Head of caudate nucleus (tissue), 42 donors: ENCODE results near the gene HDLBP.
A peak's percentile ranks its signal among the peaks of the same experiment; 100 is the strongest.
"Not testable (repeated sequence)": the region's sequence is repeated elsewhere in the genome, so short reads cannot be mapped to it uniquely, and the experiment has no call there.

ENCODE experiments used
- DNase-seq, 42 donors: peaks; one replicate each; pipeline versions ENCODE4 v3.0.0 to v3.0.0-alpha.2; 2020 to 2021; ENCODE audit warnings: mixed read lengths in 7 of 42
- intact Hi-C: fragments of 100-400 bp; cut with DNase I; formaldehyde crosslinking; loops from one replicate; pipeline ENCODE4 v1.15.0; 2022

Gene HDLBP

GRCh38 chr2:241310917-241311566 lies 4.4 kb downstream of the HDLBP start:
- no peak for DNase-seq
- intact Hi-C loops: loop anchor here (10.0 kb wide), 1 partner anchor 194 kb away; the partner anchor contains the start of gene STK25

- intact Hi-C loops: loop anchor here (10.0 kb wide), 1 partner anchor 195 kb away; the partner anchor contains the start of gene STK25
- DNase-seq: no peak
Measured at GRCh38 chr2:241309684-241310117, 5.8 kb downstream of the HDLBP start.

- no peak for DNase-seq
- intact Hi-C loops: no loop called here
Measured at GRCh38 chr2:241308832-241309500, 6.5 kb downstream of the HDLBP start.

GRCh38 chr2:241308267-241308666 lies 7.2 kb downstream of the HDLBP start:
- no peak for DNase-seq
- intact Hi-C loops: no loop called here

DNA sequence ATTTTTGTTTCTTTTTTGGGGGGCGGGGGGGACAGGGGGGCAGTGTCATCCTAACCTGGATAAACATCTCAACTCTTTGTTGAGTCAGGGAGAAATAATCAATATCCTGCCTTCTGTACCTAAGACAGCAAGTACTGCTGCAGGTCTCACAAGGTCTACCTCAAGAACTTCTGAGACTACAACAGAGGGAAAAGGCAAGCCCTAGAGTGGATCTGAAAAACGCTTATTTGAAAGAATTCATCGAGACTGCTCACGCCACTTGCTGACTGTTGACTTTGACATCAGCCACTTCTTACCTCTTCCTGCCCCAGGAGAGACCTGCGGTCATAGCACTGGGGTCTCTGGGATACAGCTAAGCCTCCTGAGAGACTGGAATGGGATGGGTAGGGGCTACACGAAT lies 8.4 kb downstream of the HDLBP start:
- no peak for DNase-seq
- intact Hi-C loops: no loop called here

GRCh38 chr2:241304039-241304670 lies 11.3 kb downstream of the HDLBP start:
- intact Hi-C loops: no loop called here
- DNase-seq: no peak

DNA sequence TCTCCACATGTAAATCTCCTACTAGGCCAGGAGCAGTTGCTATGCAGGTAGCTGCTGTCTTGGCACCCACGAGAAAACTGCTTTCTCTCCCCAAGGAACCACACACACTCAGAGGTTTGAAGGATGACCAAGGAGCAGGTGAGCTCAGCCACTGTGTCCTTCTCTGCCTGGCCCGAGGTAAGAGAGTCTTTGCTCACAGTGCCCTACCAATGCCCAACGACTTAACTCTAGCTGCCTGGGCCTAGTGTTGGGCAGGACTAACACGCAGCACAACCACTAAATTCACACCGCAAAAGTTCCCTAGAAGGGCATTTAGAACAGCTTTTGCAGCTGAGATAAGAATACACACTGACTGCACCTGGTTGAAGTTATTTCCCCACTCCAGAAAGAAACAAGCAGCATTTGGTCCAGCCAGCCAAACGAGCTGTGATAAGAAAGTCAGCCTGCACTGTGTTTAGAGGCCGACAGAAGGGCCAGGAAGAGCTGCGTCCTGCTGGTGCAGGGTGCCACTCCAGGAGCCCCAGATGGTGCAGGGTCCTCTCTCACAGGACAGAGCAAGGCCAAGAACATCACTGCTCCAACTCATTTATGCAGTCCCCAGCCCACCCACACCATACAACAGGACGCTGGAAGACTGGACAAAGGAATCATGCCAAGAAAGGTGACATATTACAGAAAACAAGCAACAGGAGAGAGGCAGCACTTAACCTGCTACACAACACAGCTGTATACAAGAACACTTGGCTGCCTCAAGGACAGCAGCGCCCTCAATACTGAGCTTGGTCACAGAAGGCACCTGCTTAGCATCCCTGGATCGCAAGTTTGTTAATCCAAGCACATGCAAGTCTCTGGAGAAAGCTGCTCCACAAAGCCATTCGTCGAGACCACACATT lies 12.5 kb downstream of the HDLBP start:
- DNase-seq: no peak
- intact Hi-C loops: no loop called here

DNA sequence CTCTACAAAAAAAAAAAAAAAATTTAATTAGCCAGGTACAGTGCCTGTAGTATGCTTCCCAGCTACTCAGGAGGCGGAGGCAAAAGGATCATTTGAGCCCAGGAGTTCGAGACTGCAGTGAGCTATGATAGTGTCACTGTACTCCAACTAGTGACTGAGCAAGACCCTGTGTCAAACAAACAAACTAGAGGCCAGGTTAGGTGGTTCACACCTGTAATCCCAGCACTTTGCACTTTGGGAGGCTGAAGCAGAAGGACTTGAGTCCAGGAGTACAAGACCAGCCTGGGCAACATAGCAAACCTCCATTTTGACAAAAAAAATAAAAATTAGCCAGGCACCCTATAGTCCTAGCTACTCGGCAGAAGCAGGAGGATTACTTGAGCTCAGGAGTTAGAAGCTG lies 13.4 kb downstream of the HDLBP start:
- no peak for DNase-seq
- intact Hi-C loops: no loop called here

DNA sequence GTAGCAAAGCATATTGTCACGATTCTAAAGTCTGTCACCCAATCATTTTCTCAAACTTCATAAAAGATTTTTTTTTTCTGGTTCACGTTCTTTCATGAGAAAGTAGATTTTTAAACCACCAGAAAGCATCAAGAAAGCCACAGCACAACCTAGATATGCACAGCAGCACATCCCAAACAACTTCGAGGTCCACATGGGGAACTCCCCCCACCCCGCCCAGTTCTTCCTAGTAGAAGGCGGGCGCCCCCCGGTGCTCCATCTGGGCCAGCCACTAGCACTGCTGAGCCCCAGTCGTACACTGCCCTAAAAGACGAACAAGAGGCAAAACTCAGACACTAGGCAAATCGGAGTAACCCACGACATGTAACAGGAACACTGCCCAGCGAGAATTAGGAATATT lies 15.5 kb downstream of the HDLBP start:
- intact Hi-C loops: no loop called here

DNA sequence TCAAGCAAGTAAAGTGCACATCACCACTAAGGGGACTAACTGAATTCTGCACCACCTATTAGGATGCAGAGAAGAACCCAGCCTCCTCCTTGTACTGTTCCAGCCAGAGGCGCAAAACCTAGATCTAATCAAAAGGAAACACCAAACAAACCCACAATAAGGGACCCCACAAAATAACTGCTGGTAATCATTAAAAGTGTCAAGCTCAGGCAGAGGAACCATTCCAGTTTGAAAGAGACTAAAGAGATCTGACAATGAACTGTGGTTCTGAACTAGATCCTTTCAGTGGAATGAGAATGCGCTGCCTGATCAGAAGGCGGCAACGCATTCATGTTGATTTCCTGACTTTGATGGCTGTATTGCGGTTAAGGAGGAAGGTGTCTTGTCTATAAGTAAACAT lies 16.8 kb downstream of the HDLBP start:
- no peak for DNase-seq

More for the DNA sequence above, 15.5 kb downstream of the HDLBP start:
- peak in 9 of 42 donors; percentile 11 to 59 (median 32) for DNase-seq

DNA sequence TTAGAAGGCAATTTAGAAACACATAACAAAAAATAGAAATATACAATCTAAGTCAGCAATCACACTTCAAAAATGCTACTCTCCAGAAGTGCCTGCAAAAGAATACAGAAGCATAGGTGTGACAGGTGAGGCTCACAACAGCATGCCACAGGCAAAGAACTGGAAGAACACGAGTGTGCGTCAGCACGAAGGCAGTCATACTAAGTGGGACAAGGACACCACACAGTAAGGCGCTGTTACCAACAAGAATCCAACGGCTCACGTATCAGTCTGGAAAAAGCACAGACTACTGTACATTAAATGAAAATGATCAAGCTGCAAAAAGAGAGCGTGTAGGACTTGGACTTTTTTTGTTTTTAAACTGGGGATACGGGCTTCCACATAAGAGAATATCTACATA lies 18.7 kb downstream of the HDLBP start:
- no peak for DNase-seq
- intact Hi-C loops: no loop called here

More for the DNA sequence above, 16.8 kb downstream of the HDLBP start:
- intact Hi-C loops: no loop called here

DNA sequence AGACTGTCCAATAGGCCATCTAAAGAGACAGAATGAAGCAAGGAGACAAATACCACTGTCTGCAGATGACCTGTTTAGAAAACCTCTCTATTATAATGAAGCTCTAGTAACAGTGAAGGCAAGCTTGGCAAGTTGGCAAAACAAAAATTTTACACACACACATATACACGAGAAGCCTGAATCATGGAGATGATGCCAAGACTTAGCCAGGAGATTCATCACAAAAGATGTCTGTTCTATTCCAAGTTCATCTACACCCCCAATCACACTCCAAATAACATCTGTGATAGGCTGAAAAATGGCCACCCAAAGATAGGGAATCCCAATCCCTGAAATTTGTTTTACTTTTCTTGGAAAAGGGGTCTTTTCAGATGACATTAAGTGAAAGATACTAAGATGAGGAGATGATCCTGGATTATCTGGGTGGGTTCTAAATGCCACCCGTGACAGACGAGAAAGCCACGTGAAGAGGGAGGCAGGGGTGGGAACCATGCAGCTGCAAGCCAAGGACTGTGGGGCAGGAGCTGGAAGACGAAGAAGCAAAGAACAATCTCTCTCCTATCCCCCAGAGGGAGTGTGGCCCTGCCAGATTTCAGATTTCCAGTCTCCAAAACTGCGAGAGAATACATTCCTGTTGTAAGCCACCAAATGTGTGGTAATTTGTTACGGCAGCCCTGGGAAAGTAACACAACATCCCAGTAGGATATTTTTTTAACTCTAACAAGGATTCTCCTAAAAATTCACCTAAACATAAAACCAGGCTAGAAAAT lies 20.0 kb downstream of the HDLBP start:
- DNase-seq: peak in 13 of 42 donors; percentile 13 to 50 (median 35)
- intact Hi-C loops: no loop called here

DNA sequence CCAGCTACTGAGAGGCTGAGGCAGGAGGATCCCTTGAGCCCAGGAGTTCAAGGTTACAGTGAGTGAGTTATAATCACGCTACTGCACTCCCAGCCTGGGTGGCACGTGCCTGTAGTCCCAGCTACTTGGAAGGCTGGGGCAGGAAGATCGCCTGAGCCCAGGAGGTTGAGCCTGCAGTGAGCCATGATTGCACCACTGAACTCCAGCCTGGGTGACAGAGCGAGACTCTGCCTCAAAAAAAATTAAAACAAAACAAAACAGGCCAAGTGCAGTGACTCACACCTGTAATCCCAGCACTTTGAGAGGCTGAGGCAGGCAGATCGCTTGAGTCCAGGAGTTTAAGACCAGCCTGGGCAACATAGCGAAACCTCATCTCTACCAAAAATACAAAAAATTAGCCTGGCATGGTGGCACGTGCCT lies 22.1 kb downstream of the HDLBP start:
- DNase-seq: peak in 1 of 42 donors; percentile 13
- intact Hi-C loops: not testable (repeated sequence)

DNA sequence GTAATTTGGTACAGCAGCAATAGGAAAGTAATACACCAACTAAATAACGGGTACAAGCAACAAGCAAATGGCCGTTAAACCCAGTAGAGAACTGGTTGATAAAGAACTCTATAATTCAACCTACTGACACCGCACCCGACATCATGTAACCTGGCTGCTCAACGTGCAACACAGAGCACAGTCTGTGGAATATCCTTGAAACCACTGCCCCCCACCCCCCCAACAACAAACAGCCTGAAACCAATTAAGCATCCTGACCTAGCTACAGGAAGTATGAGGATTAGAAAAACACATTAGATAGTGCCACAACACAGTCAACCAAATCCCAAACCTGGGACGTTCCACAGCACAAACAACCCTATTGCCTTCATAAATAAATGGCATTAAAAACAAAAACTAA lies 23.5 kb downstream of the HDLBP start:
- intact Hi-C loops: no loop called here

DNA sequence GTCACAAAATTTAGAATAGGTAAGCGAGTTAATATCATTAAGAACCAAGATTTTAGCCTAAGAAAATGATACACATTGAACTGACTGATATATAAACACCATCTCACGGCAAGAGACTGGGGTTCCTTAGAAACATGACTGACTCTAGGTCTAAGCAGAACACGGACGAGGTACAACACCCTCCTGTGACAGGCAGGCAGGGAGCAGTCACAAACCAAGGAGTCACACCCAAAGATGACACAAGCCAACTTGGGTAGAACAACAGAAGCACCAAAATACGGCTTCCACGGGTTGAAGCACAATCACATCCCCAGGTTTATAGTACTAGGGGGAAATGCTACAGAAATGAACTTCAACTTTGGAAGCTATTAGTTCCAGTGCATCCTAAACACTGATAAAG lies 24.3 kb downstream of the HDLBP start:
- DNase-seq: peak in 1 of 42 donors; percentile 22
- intact Hi-C loops: no loop called here

More for the DNA sequence above, 23.5 kb downstream of the HDLBP start:
- no peak for DNase-seq

- no peak for DNase-seq
- intact Hi-C loops: no loop called here
Measured at GRCh38 chr2:241289597-241289996, 25.9 kb downstream of the HDLBP start.

DNA sequence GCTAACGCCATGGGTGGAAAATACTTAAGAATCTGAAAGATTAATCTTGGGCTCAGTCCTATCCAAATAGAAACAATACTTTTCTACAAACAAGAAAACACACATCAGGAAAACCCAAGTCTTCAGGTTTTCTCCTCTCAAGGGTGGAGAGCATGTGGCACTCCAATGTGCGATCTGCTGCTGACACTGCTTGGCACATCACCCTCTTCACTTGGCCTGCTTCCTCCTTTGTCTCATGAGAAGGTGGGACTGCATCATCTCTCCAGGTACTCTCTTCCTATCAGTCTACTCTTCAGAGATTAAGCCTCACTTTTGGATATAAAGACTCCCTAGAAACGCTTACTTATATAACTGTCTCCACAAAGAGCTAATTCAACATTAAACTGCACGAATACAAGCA lies 26.4 kb downstream of the HDLBP start:
- intact Hi-C loops: no loop called here
- DNase-seq: no peak

DNA sequence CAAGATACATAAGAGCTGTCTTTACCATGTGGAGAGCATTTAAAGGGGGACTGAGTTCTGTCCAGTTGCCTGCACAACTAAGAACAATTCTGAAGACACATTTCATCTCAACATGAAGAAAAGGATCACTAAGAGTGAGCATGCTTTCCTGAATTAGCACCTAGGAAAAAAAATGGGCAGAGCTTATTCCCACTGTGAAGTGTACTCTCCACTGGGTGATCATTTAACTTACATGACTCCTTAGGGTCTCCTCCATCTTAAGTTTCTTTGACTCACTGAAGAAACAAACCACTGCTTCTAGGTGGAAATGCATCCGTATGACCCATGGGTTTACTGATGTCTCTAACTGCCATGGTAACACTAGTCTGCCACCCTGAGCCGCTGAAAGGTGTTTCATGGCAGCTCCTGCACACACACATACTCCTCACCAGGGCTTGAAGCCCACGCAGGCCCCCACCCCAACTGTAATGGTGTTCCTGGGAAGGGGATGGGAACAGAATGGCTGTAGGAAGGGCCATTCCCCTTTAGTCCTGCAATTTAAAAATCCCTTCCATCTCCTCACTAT lies 27.1 kb downstream of the HDLBP start:
- no peak for DNase-seq
- intact Hi-C loops: no loop called here
